Transverse colon (tissue), 4 donors: ENCODE results near the gene HIVEP3. TPM values are rescaled to one million over a fixed set of nuclear protein-coding genes. Genes with fewer than 3 reads are reported as not detected.

Experiments used
- DNase-seq: peaks from one replicate; pipeline ENCODE4 v3.0.0-alpha.2; 2019
- H3K27ac ChIP-seq, 4 donors: fragments of 200-600 bp; sonication (generic); 2 replicates each; pipeline ENCODE4 v1.5.1; 2016 to 2018; ENCODE audit warnings: inconsistent platforms in 4 of 4
- H3K27me3 ChIP-seq: fragments of 200-600 bp; sonication (generic); 2 replicates; pipeline ENCODE4 v1.5.1; 2017; ENCODE audit warnings: inconsistent platforms
- H3K36me3 ChIP-seq, 4 donors: fragments of 200-600 bp; sonication (generic); 2 replicates each; pipeline ENCODE4 v1.5.1; 2017 to 2019; ENCODE audit warnings: inconsistent platforms in 4 of 4
- H3K4me1 ChIP-seq, 4 donors: fragments of 200-600 bp; sonication (generic); 2 replicates each; pipeline ENCODE4 v1.5.1; 2017 to 2020; ENCODE audit warnings: inconsistent platforms in 4 of 4
- H3K4me3 ChIP-seq, 4 donors: fragments of 200-600 bp; sonication (generic); 1 replicate in 1 of 4; 2 replicates in 3 of 4; pipeline versions ENCODE4 v1.5.1 to v1.6.1; 2017 to 2019; ENCODE audit warnings: inconsistent platforms in 4 of 4
- H3K9me3 ChIP-seq, 2 donors: fragments of 200-600 bp; sonication (generic); 2 replicates each; pipeline ENCODE4 v1.5.1; 2017 to 2019; ENCODE audit warnings: inconsistent platforms in 2 of 2
- EP300 ChIP-seq: sonication (generic); formaldehyde crosslinking; IDR thresholded peaks from one replicate; pipeline ENCODE4 v1.6.1; 2017; ENCODE audit warnings: antibody characterized with exemption, low read depth
- POLR2A ChIP-seq: fragments of 450-650 bp; IDR thresholded peaks from one replicate; pipeline ENCODE4 v1.6.1; 2016; ENCODE audit warnings: antibody characterized with exemption, mild to moderate bottlenecking, moderate library complexity
- POLR2AphosphoS5 ChIP-seq, 3 donors: sonication (generic); formaldehyde crosslinking; IDR thresholded peaks; one replicate each; pipeline ENCODE4 v1.6.1; 2016; ENCODE audit warnings: antibody characterized with exemption in 3 of 3
- WGBS, 2 donors: methylation state at CpG; one replicate each; pipeline ENCODE4 v1.1.5; 2018; ENCODE audit warnings: low coverage in 1 of 2; 5-methylcytosine and 5-hydroxymethylcytosine counted together
- in situ Hi-C, 4 donors: fragments of 200-750 bp; cut with MboI; loops; one replicate each; pipeline versions ENCODE4 v1.15.0 to v1.15.1; 2017; ENCODE audit warnings: low sequenced_read_pairs in 3 of 4, low pct_ligation_motif_present in 1 of 4, low pct_unique_long_range_greater_than_20kb in 1 of 4
- intact Hi-C: fragments of 100-400 bp; cut with DNase I; formaldehyde crosslinking; loops from one replicate; pipeline ENCODE4 v1.15.1; 2023; ENCODE audit warnings: low total_unique reads
- total RNA-seq, 4 donors: library from RNA; depleted of rRNA; stranded (reverse); fragments of >200 nt; gene quantifications; one replicate each; pipeline ENCODE4 v1.1.0, GENCODE V29; 2016
- TF ChIP-seq, protein P1 (sequence below), 5 experiments: fragments of 200-600 bp in 3 of 5; fragments of 450-650 bp in 2 of 5; sonication (generic) in 3 of 5; IDR thresholded peaks; 1 replicate in 2 of 5; 2 replicates in 3 of 5; pipeline ENCODE4 v1.5.1; 2016 to 2017; ENCODE audit warnings: antibody characterized with exemption in 5 of 5, inconsistent platforms in 3 of 5, mild to moderate bottlenecking in 2 of 5, moderate library complexity in 1 of 5

Gene HIVEP3
- total RNA-seq, 4 donors from 2014 or later, result 3.7 to 15.0 (median 5.2) TPM

DNA sequence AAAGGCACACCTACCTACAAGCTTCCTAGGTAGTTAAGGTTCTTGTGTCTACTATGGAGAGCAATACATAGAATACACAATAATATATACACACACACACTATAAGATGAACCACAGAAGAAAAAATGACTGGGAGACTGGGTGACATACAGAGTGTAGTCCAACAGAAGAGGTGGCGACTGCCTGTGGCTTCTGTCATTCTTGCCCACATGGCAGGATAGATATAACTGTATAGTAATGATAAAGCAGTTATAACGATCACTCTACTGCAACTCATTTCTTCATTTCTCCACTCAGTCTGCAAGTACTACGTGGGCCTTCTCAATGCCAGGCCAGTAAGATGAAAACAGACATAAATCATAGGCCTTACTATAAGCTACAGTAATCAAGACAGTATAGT lies 320.4 kb downstream of the HIVEP3 start:
- WGBS, 2 donors, result 92 to 94% methylated on average over 2 to 3 of the region's 3 CpGs
- DNase-seq, result no peak
- TF ChIP-seq EP300, result no peak
- TF ChIP-seq POLR2A, result no peak
- TF ChIP-seq, protein P1, sequence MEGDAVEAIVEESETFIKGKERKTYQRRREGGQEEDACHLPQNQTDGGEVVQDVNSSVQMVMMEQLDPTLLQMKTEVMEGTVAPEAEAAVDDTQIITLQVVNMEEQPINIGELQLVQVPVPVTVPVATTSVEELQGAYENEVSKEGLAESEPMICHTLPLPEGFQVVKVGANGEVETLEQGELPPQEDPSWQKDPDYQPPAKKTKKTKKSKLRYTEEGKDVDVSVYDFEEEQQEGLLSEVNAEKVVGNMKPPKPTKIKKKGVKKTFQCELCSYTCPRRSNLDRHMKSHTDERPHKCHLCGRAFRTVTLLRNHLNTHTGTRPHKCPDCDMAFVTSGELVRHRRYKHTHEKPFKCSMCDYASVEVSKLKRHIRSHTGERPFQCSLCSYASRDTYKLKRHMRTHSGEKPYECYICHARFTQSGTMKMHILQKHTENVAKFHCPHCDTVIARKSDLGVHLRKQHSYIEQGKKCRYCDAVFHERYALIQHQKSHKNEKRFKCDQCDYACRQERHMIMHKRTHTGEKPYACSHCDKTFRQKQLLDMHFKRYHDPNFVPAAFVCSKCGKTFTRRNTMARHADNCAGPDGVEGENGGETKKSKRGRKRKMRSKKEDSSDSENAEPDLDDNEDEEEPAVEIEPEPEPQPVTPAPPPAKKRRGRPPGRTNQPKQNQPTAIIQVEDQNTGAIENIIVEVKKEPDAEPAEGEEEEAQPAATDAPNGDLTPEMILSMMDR (IDR thresholded peaks at IDR 0.05), result no peak
- no peak for TF ChIP-seq POLR2AphosphoS5 (IDR thresholded peaks at IDR 0.05)
- Histone ChIP-seq H3K4me3 (no peak overlapping the region), H3K4me1 (no peaks in the 10 kb centered on the region), H3K9me3 (no peaks in the 10 kb centered on the region), H3K36me3 (no peaks in the 10 kb centered on the region), H3K27me3 (no peaks in the 10 kb centered on the region), H3K27ac (no peak overlapping the region)
- intact Hi-C loops (no loop called here), in situ Hi-C loops (no loop called here)

DNA sequence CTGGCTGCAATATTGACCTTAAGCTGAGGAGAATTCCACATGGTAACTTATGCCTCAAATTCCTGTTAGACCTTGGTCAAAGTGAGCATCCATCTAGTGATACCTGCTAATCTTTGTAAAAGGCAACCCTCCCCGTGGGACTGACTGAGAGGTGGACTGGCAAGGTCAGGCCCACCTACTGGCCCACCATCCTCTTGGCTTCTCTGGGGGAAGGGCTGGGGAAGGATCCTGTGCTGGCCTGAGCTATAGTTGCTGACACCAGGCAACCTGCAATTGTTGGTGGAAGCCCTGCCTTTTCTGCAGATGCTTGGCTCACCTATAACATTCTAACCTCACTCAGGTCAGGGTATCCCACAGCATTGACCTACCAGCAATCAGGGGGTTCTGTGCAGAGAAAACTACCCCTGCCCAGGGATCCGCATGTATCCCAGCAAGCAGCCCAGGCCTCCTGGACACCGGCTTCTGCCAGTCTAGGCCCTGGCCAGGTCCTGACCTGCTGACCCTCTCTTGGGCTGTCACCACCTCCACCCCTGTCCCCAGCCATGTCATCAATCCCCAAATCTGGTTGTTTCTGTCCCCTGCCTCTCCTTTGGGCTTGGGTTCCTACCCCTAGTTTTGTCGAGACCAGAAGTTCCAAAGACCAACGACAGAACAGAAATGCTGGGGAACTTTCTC lies 326.1 kb downstream of the HIVEP3 start:
- H3K27ac ChIP-seq, result no peak overlapping the region
- in situ Hi-C loops (no loop called here), intact Hi-C loops (no loop called here)
- H3K36me3 ChIP-seq, result no peaks in the 10 kb centered on the region
- H3K27me3 ChIP-seq, result no peaks in the 10 kb centered on the region
- no peaks in the 10 kb centered on the region for H3K4me1 ChIP-seq
- DNase-seq, result no peak
- WGBS, 2 donors, result 92 to 93% methylated on average over 2 to 5 of the region's 5 CpGs
- no peak overlapping the region for H3K4me3 ChIP-seq
- no peaks in the 10 kb centered on the region for H3K9me3 ChIP-seq
- TF ChIP-seq, protein P1 (IDR thresholded peaks at IDR 0.05), result no peak
- no peak for TF ChIP-seq POLR2AphosphoS5 (IDR thresholded peaks at IDR 0.05)

DNA sequence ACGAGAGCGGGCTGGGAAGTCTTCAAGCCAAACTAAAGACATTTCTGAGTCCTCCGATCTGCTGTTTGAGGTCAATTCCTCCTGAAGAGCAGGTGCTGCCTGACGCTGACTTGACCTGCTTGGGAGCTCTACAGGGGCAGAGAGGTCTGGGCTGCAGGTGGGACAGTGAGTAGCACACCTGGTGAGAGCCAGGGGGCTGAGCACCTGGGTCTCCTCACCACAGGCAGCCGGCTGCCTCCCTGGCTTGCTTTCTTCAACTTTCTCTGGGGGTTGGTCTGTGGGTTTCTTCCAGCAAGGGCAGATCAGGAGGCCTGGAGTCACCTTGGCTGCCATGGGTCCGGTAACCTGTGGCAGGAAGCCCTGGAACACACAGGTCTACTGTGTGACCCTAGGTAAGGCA lies 326.8 kb downstream of the HIVEP3 start:
- H3K36me3 ChIP-seq, result no peaks in the 10 kb centered on the region
- H3K27ac ChIP-seq, result no peak overlapping the region
- no peaks in the 10 kb centered on the region for H3K9me3 ChIP-seq
- H3K4me3 ChIP-seq, result no peak overlapping the region
- TF ChIP-seq EP300 (no peak), POLR2A (no peak), POLR2AphosphoS5 (IDR thresholded peaks at IDR 0.05) (no peak)
- TF ChIP-seq, protein P1 (IDR thresholded peaks at IDR 0.05), result no peak
- H3K27me3 ChIP-seq, result no peaks in the 10 kb centered on the region
- 92% methylated on average over 6 of the region's 6 CpGs; no CpG with 5 or more reads in 1 of the 2 donors for WGBS, 2 donors
- DNase-seq, result no peak
- H3K4me1 ChIP-seq, result no peaks in the 10 kb centered on the region
- intact Hi-C loops (no loop called here), in situ Hi-C loops (no loop called here)

DNA sequence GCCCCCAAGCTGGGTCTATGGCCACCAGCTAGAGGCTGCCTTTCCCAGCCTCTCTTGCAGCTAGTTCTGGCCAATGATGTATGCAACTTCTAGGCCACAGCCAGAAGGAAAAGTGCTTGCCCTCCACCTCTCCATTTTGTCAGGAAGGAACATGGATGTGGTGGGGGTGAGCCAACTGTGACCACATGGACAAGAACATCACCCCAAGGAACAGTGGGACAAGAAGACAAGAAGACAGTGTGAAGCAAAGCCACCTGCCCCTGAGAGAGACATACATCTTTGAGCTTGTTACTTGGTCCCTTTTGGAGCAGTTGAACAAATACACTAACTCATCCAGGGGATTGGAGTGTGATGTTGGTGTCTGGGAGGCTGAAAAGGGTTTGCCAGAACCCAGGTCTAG lies 328.4 kb downstream of the HIVEP3 start:
- H3K36me3 ChIP-seq, result no peaks in the 10 kb centered on the region
- intact Hi-C loops, result no loop called here
- TF ChIP-seq, protein P1 (IDR thresholded peaks at IDR 0.05), result no peak
- no peak for TF ChIP-seq POLR2AphosphoS5 (IDR thresholded peaks at IDR 0.05)
- no peak for TF ChIP-seq POLR2A
- no peak for TF ChIP-seq EP300
- no peaks in the 10 kb centered on the region for H3K9me3 ChIP-seq
- in situ Hi-C loops, result no loop called here
- no peaks in the 10 kb centered on the region for H3K4me1 ChIP-seq
- no peaks in the 10 kb centered on the region for H3K27me3 ChIP-seq
- H3K4me3 ChIP-seq, result no peak overlapping the region
- H3K27ac ChIP-seq, result no peak overlapping the region
- no peak for DNase-seq
